ENCODE data around the gene CCDC91. TPM values are rescaled to one million over a fixed set of nuclear protein-coding genes. Genes with fewer than 3 reads are reported as not detected.

Gene CCDC91
- total RNA-seq, 1 experiment from 2014 or later: 15.7 TPM

GRCh38 chr12:28217805-28218204 is 27.5 kb downstream of the CCDC91 start:
- CTCF ChIA-PET: no interaction called here
- POLR2A ChIA-PET: no interaction called here
- no peak overlapping the region for H3K4me3 Mint-ChIP-seq

DNA sequence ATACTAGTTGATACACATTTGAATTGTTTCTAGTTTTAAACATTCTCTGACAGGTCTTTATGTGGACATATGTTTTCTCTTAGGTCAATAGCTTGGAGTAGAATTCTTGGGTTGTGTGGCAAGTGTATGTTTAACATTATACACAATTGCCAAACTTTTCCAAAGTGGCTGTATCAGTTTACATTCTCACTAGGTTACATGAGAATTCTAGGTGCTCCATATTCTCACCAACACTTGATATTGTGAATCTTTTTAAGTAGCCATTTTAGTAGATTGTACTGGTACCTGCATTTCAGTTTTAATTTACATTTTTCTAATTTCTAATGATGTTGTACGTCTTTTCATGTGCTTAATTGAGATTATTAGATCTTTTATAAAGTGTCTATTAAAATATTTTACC is 28.6 kb downstream of the CCDC91 start:
- ChIA-PET CTCF (no interaction called here), POLR2A (no interaction called here)
- peaks cover 14% of the 10 kb centered on the region for H3K9me3 Mint-ChIP-seq
- no peak for DNase-seq (ENCODE audit: low spot score)
- H3K4me1 Mint-ChIP-seq: peaks cover 51% of the 10 kb centered on the region
- H3K27ac Mint-ChIP-seq: no peak overlapping the region
- TF ChIP-seq TEAD1 (CRISPR knock-in tag; IDR thresholded peaks at IDR 0.05): no peak
- TF ChIP-seq, protein P1, sequence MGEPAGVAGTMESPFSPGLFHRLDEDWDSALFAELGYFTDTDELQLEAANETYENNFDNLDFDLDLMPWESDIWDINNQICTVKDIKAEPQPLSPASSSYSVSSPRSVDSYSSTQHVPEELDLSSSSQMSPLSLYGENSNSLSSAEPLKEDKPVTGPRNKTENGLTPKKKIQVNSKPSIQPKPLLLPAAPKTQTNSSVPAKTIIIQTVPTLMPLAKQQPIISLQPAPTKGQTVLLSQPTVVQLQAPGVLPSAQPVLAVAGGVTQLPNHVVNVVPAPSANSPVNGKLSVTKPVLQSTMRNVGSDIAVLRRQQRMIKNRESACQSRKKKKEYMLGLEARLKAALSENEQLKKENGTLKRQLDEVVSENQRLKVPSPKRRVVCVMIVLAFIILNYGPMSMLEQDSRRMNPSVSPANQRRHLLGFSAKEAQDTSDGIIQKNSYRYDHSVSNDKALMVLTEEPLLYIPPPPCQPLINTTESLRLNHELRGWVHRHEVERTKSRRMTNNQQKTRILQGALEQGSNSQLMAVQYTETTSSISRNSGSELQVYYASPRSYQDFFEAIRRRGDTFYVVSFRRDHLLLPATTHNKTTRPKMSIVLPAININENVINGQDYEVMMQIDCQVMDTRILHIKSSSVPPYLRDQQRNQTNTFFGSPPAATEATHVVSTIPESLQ (CRISPR knock-in tag; IDR thresholded peaks at IDR 0.05): no peak
- no peak for TF ChIP-seq ZNF121 (CRISPR knock-in tag; IDR thresholded peaks at IDR 0.05)
- TF ChIP-seq JUN (CRISPR knock-in tag; IDR thresholded peaks at IDR 0.05): no peak
- TF ChIP-seq, protein P2, sequence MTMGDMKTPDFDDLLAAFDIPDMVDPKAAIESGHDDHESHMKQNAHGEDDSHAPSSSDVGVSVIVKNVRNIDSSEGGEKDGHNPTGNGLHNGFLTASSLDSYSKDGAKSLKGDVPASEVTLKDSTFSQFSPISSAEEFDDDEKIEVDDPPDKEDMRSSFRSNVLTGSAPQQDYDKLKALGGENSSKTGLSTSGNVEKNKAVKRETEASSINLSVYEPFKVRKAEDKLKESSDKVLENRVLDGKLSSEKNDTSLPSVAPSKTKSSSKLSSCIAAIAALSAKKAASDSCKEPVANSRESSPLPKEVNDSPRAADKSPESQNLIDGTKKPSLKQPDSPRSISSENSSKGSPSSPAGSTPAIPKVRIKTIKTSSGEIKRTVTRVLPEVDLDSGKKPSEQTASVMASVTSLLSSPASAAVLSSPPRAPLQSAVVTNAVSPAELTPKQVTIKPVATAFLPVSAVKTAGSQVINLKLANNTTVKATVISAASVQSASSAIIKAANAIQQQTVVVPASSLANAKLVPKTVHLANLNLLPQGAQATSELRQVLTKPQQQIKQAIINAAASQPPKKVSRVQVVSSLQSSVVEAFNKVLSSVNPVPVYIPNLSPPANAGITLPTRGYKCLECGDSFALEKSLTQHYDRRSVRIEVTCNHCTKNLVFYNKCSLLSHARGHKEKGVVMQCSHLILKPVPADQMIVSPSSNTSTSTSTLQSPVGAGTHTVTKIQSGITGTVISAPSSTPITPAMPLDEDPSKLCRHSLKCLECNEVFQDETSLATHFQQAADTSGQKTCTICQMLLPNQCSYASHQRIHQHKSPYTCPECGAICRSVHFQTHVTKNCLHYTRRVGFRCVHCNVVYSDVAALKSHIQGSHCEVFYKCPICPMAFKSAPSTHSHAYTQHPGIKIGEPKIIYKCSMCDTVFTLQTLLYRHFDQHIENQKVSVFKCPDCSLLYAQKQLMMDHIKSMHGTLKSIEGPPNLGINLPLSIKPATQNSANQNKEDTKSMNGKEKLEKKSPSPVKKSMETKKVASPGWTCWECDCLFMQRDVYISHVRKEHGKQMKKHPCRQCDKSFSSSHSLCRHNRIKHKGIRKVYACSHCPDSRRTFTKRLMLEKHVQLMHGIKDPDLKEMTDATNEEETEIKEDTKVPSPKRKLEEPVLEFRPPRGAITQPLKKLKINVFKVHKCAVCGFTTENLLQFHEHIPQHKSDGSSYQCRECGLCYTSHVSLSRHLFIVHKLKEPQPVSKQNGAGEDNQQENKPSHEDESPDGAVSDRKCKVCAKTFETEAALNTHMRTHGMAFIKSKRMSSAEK (CRISPR knock-in tag; IDR thresholded peaks at IDR 0.05; ENCODE audit: borderline replicate concordance): no peak
- no peak for TF ChIP-seq GABPB1 (CRISPR knock-in tag; IDR thresholded peaks at IDR 0.05)
- H3K27me3 Mint-ChIP-seq (ENCODE audit: low read depth): no peaks in the 10 kb centered on the region
- H3K36me3 Mint-ChIP-seq: peaks cover 11% of the 10 kb centered on the region
- H3K4me3 Mint-ChIP-seq: no peak overlapping the region
- ATAC-seq: no peak

More at GRCh38 chr12:28217805-28218204, 27.5 kb downstream of the CCDC91 start:
- Mint-ChIP-seq H3K27me3 (ENCODE audit: low read depth) (no peaks in the 10 kb centered on the region), H3K27ac (peak overlapping the region; percentile 37), H3K9me3 (peaks cover 23% of the 10 kb centered on the region), H3K36me3 (peaks cover 19% of the 10 kb centered on the region), H3K4me1 (peaks cover 40% of the 10 kb centered on the region)
- DNase-seq (ENCODE audit: low spot score) (no peak), ATAC-seq (no peak)
- TF ChIP-seq SMAD4 (CRISPR knock-in tag; IDR thresholded peaks at IDR 0.05) (no peak), ZNF263 (CRISPR knock-in tag; IDR thresholded peaks at IDR 0.05; ENCODE audit: low read depth) (no peak)

GRCh38 chr12:28219827-28220226 is 29.6 kb downstream of the CCDC91 start:
- peaks cover 14% of the 10 kb centered on the region for H3K9me3 Mint-ChIP-seq
- H3K4me1 Mint-ChIP-seq: peaks cover 54% of the 10 kb centered on the region
- H3K4me3 Mint-ChIP-seq: no peak overlapping the region
- CTCF ChIA-PET: no interaction called here
- POLR2A ChIA-PET: no interaction called here
- ATAC-seq (no peak), DNase-seq (ENCODE audit: low spot score) (no peak)
- peaks cover 7% of the 10 kb centered on the region for H3K36me3 Mint-ChIP-seq
- no peaks in the 10 kb centered on the region for H3K27me3 Mint-ChIP-seq (ENCODE audit: low read depth)
- no peak overlapping the region for H3K27ac Mint-ChIP-seq
- TF ChIP-seq, protein P1 (CRISPR knock-in tag; IDR thresholded peaks at IDR 0.05): no peak
- no peak for TF ChIP-seq CREM (CRISPR knock-in tag; IDR thresholded peaks at IDR 0.05)
- no peak for TF ChIP-seq IRF1 (CRISPR knock-in tag; IDR thresholded peaks at IDR 0.05)
- no peak for TF ChIP-seq CREB1 (CRISPR knock-in tag; IDR thresholded peaks at IDR 0.05)
- TF ChIP-seq ELF4 (CRISPR knock-in tag; IDR thresholded peaks at IDR 0.05; ENCODE audit: low read depth): no peak
- TF ChIP-seq, protein P3, sequence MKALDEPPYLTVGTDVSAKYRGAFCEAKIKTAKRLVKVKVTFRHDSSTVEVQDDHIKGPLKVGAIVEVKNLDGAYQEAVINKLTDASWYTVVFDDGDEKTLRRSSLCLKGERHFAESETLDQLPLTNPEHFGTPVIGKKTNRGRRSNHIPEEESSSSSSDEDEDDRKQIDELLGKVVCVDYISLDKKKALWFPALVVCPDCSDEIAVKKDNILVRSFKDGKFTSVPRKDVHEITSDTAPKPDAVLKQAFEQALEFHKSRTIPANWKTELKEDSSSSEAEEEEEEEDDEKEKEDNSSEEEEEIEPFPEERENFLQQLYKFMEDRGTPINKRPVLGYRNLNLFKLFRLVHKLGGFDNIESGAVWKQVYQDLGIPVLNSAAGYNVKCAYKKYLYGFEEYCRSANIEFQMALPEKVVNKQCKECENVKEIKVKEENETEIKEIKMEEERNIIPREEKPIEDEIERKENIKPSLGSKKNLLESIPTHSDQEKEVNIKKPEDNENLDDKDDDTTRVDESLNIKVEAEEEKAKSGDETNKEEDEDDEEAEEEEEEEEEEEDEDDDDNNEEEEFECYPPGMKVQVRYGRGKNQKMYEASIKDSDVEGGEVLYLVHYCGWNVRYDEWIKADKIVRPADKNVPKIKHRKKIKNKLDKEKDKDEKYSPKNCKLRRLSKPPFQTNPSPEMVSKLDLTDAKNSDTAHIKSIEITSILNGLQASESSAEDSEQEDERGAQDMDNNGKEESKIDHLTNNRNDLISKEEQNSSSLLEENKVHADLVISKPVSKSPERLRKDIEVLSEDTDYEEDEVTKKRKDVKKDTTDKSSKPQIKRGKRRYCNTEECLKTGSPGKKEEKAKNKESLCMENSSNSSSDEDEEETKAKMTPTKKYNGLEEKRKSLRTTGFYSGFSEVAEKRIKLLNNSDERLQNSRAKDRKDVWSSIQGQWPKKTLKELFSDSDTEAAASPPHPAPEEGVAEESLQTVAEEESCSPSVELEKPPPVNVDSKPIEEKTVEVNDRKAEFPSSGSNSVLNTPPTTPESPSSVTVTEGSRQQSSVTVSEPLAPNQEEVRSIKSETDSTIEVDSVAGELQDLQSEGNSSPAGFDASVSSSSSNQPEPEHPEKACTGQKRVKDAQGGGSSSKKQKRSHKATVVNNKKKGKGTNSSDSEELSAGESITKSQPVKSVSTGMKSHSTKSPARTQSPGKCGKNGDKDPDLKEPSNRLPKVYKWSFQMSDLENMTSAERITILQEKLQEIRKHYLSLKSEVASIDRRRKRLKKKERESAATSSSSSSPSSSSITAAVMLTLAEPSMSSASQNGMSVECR (CRISPR knock-in tag; IDR thresholded peaks at IDR 0.05; ENCODE audit: borderline replicate concordance): no peak
- TF ChIP-seq, protein P4, sequence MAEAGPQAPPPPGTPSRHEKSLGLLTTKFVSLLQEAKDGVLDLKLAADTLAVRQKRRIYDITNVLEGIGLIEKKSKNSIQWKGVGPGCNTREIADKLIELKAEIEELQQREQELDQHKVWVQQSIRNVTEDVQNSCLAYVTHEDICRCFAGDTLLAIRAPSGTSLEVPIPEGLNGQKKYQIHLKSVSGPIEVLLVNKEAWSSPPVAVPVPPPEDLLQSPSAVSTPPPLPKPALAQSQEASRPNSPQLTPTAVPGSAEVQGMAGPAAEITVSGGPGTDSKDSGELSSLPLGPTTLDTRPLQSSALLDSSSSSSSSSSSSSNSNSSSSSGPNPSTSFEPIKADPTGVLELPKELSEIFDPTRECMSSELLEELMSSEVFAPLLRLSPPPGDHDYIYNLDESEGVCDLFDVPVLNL (CRISPR knock-in tag; IDR thresholded peaks at IDR 0.05; ENCODE audit: borderline replicate concordance, low read depth): no peak
- no peak for TF ChIP-seq ZNF425 (CRISPR knock-in tag; conservative IDR thresholded peaks at IDR 0.05)
